ENCODE measurements around the gene ATAT1.
A peak's percentile ranks its signal among the peaks of the same experiment; 100 is the strongest.

Gene ATAT1

DNA sequence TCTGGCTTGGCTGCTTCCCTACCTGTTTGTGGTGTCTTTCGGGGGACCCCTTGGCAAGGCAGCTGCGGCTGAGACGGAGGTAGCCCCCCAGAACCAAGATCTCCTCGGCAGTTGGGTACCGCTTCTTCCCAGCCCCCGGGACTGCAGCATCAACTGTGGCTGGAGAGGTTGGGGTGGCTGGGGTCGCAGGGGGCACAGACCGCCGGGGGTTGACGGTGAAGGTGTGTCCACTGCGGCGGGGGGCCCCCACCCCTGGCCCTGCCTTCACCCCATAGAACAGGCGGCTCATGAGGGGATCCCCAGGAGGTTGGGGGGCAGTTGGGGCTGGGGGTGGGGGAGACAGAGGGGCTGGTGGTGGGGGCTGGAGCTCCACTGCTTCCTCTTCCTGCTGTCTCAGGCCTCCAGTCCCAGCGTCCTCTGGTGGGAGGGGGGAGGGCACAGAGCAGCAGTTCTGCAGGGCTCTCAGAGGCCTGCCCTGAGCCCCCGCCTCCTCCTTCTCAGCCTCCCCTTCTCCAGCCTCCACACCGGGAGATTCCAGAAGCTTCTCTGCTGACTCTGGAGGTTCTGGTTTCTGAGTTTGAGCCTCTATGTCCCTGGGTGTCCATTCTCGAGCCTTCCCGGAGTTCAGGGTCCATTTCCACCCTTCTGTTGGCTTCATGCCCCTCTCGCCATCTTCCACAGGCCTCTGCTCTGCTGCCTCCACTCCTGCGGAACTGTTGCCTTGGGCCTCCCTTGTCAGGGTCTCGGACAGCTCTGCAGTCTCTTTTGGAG, 57.9 kb downstream of the ATAT1 start:
- DNase-seq: peak; percentile 77

DNA sequence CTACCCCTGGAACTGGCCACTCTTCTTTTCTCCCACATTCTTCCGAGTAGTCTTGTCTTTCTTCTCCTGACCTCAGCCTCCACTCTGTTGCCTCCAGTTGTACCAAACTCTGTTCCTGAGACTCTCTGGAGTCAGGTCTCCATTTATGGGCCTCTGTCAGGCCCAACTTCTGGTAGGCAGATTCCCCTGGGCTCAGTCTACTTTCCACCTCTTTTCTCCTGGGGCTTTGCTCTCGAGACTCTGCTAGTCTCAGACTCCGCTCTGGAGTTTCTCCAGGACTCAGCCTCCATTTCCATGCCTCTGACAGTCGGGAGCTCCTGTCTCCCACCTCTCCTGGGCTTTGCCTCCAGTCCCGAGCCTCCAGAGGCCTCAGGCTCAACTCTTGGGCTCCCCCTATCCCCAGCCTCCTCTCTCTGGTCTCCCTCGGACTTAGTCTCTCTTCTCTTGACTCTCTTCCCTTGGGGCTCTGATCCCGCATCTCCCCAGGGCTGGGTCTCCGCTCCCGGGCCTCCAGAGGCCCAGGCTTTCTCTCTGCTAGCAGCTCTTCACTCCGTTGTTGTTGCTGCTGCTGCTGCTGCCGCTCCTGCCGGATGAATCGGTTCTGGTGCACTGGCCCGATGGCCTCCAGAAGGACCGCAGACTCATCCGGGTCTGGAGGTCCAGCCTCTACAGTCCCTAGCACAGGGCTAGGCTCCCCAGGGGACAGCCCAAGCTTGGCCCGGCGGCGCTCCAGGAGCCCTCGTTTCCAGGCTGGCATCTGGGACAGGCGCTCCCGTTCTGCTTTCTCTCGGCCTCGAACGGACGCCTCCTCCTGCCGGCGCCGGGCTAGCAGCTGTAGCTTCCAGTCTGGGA, 58.7 kb downstream of the ATAT1 start:
- peak; percentile 54 for DNase-seq

DNA sequence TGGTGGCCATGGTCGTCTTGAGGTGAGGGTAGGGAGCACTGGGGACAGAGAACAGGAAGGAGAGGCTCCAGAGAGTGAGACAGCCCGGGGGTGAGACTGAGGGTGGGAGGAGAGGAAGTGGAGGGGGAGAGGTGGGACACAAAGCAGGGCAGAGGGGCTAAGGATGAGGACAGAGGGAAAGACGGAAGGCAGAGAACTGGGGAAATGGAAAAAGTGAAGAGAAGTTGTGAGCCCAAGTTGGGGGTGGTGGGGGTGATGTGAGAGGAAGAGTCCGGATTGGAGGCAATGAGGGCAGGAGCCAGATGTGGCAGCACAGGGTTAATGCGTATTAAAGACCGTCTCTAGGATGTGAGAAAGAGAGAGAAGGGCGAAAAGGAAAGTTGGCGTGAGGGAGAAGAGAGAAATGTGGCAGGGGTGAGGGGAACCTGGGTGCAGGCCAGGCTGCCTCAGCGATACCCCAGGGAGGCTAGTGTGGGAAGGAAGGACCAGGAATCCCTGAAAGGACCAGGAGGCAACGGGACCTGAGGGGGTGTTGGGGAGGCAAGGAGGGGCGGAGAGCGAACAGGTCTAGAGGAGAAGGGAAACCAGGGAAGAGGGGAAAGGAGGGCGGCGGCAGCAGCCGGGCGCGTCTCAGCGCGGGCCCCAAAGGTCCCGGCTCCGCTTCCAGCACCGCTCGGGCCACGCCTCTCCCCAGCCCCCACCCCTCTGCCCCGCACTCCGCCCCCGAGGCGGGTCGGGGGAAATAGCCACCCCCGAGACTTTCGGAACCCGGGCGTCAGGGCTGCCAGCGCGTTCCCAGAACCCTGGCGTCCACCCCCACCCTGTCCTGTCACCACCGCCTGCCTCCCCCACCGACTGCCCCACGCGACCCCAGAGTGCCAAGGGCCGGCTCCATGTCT, 59.6 kb downstream of the ATAT1 start, which contains the start of gene PPP1R18:
Gene PPP1R18, minus strand, starts transcription at position 637 of the 899 bp plus-strand sequence. Its CDS starts 627 bp downstream, at position 10.
- peak; percentile 87 for DNase-seq

DNA sequence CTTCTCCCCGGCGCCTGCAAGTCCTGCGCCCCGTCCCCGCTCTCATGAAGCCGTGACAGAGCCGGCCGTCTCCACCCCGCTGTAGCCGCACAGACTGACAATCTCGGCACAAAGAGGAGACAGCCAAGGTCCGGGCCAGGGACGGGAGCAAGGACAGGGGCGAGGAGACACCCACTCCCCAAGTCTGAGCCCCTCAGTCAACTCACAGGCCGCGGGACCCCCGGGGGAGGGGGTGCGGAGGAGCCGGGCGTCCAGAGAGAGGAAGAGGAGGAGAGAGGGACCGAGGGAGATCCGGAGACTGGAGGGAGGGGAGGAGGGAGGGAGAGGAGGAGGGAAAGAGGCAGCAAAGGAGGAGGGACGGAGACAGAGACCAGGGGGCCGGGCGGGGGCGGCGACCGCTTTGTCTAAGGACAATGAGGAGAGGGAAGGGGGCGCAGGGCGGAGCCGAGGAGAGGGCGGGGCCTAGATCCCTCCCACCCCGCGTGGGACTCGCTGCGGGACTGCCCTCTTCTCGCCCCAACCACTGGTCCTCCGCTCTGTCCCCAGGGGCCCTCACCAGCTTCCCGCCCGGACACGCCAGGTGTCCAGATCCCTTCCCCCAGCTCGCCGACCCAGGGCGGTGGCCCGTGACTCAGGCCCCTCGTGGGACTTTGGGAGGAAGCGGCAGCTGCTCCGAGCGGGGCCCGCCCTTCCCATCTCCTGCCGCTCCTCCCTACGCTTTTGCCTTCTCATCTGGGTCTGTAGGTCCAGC, 60.4 kb downstream of the ATAT1 start:
- peak; percentile 84 for DNase-seq

DNA sequence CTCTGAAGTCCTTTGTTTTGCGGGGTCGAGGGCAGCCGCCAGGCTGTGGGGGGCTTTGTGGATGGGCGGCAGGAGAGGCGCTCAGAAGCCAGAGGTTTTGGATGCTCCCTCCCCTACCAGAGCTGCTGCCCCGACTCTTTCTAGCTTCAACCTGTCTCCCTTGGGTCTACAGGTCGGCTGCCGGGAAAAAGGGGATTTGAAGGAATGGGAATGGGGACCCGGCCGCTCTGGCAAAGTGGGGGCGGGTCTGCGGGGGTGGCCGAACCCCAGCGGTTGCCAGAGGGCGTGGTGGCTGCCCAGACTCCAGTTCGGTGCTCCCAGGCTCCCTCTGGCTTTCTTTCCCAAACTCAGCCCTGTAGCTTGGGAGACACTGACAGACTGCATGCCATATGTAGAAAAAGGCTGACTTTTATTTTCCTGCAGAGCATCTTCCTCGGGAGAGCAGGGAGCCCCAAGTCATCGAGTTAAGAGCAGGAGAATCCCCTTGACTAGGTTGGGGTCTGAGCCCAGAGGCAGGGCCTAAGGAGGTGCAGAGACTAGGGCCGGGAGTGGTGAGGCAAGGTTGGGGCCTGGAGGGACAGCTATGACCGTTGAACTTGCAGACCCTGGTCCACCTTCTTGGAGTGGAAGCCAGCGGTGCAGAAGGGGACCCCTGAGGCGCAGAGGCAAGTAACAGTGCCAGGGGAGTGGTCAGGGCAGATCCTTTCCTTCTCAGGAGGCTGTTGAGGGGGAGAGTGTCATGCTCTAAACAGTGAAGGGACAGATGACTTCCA, 61.2 kb downstream of the ATAT1 start:
- no peak for DNase-seq

GRCh38 chr6:30688569-30688968, 61.9 kb downstream of the ATAT1 start:
- DNase-seq: peak; percentile 30

- no peak for DNase-seq
Measured at GRCh38 chr6:30689022-30689865, 62.6 kb downstream of the ATAT1 start.

- no peak for DNase-seq
Measured at GRCh38 chr6:30689985-30690384, 63.3 kb downstream of the ATAT1 start.

GRCh38 chr6:30690403-30691207, 63.9 kb downstream of the ATAT1 start, which contains the start of gene NRM:
TSS of gene NRM (minus strand) at chr6:30690984. CDS start at chr6:30690974, 10 bp downstream.
- DNase-seq: peak; percentile 88

GRCh38 chr6:30691208-30691847, 64.7 kb downstream of the ATAT1 start:
- DNase-seq: no peak
